ENCODE data around the gene BTBD9.

Gene BTBD9

DNA sequence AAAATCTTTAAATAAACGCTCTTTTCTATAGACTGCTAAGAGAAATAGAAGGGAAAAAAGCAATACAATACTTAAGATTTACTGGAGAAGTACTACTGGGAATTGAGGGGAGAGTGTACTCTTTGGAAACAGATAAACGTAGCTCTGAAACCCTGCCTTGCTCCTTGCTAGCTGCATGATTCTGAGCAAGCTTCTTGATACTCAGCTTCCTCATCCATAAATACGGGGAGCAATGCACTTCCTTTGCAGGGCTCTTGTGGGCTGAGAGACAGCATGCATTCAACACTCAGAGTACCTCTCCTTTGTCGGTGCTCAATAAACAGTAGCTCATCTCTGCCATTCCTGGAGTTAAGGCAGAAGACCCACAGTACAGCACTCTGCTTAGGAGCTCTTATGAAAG lies 159.7 kb downstream of the BTBD9 start:
- no peak for DNase-seq (ENCODE audit: low read depth, low spot score)
- H3K9ac ChIP-seq (ENCODE audit: insufficient read length): no peak overlapping the region
- no peaks in the 10 kb centered on the region for H3K36me3 ChIP-seq (ENCODE audit: insufficient read depth, low read length)
- no peaks in the 10 kb centered on the region for H3K9me3 ChIP-seq (ENCODE audit: low read depth, low read length)
- no peak overlapping the region for H3K4me3 ChIP-seq
- TF ChIP-seq EZH2 (IDR thresholded peaks at IDR 0.05) (no peak), POLR2AphosphoS5 (IDR thresholded peaks at IDR 0.05; ENCODE audit: borderline replicate concordance, low read depth, low read length) (no peak), FOXP2 (optimal IDR thresholded peaks at IDR 0.05; ENCODE audit: control extremely low read depth, extremely low read length, insufficient read depth) (no peak)
- H3K27ac ChIP-seq: no peak overlapping the region

DNA sequence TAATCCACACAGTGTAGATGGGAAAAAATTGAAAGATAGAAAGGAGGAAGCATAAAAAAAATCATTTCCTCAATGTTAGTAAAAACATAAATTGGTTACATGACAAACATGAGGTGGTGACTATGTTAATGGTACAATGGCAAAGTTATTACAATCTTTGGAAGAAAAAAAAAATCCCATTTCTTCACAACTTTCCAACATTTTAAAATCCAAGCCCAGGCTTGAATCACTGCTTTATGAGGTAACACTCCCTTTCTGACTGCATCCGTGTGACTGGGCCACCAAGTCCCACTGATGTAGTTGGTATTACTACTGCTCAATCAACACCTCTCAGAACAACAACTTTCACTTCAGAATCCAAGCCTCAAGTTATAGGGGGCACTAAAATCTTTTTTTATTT lies 160.4 kb downstream of the BTBD9 start:
- Histone ChIP-seq H3K27ac (no peak overlapping the region), H3K36me3 (ENCODE audit: insufficient read depth, low read length) (no peaks in the 10 kb centered on the region), H3K9me3 (ENCODE audit: low read depth, low read length) (no peaks in the 10 kb centered on the region), H3K9ac (ENCODE audit: insufficient read length) (no peak overlapping the region), H3K4me3 (no peak overlapping the region)
- DNase-seq (ENCODE audit: low read depth, low spot score): no peak
- TF ChIP-seq FOXP2 (optimal IDR thresholded peaks at IDR 0.05; ENCODE audit: control extremely low read depth, extremely low read length, insufficient read depth) (no peak), EZH2 (IDR thresholded peaks at IDR 0.05) (no peak)

DNA sequence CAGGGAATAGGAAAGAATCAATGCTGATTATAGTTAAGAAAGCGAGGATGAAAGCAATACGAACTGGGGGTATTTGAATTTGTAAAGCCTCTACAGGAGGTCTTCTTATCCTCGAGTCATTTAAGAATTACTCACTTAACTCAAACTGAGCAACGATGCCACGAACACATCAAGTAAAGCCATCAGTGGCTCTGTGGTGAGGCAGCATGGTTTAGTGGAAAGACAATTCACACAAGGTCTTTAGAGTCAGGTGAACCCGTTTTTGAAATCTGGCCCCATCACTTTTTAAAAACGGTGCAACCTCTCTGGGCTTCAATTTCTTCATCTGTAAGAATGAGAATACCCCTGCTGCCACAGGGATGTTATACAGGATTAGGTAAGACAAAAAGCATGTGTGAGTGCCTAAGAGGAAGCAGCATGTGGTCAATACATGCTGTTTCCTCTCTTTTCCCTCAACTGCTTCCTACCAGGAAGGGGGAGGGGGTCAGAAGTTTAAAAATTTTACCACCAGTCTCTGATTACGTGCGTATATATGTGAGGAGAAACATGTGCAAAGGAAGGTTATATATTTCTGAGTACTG lies 162.0 kb downstream of the BTBD9 start:
- H3K27ac ChIP-seq: no peak overlapping the region
- H3K36me3 ChIP-seq (ENCODE audit: insufficient read depth, low read length): no peaks in the 10 kb centered on the region
- H3K4me3 ChIP-seq: no peak overlapping the region
- H3K9ac ChIP-seq (ENCODE audit: insufficient read length): no peak overlapping the region
- H3K9me3 ChIP-seq (ENCODE audit: low read depth, low read length): no peaks in the 10 kb centered on the region
- TF ChIP-seq POLR2AphosphoS5 (IDR thresholded peaks at IDR 0.05; ENCODE audit: borderline replicate concordance, low read depth, low read length) (no peak), EZH2 (IDR thresholded peaks at IDR 0.05) (no peak), FOXP2 (optimal IDR thresholded peaks at IDR 0.05; ENCODE audit: control extremely low read depth, extremely low read length, insufficient read depth) (no peak)
- DNase-seq (ENCODE audit: low read depth, low spot score): no peak

DNA sequence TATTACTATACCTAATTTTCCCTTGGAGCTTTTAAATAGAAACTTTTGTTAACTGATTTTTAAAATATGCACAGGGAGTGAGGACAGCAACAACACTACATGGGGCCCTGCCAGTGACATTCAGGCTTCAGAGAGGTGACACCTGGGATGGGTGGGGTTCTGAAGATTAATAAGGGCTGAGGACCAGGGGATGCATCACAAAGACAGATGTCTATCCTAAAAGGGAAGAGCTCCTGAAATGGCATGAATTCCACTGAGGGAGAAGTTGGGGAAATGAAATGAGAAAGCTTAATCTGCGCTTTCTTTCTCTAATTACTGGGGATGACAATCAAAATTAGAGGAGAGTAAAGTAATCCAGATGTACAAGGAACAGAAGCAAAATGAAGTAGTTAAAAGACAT lies 162.8 kb downstream of the BTBD9 start:
- DNase-seq (ENCODE audit: low read depth, low spot score): no peak
- Histone ChIP-seq H3K9me3 (ENCODE audit: low read depth, low read length) (no peaks in the 10 kb centered on the region), H3K36me3 (ENCODE audit: insufficient read depth, low read length) (no peaks in the 10 kb centered on the region), H3K9ac (ENCODE audit: insufficient read length) (no peak overlapping the region), H3K27ac (no peak overlapping the region), H3K4me3 (no peak overlapping the region)
- no peak for TF ChIP-seq POLR2AphosphoS5 (IDR thresholded peaks at IDR 0.05; ENCODE audit: borderline replicate concordance, low read depth, low read length)
- TF ChIP-seq EZH2 (IDR thresholded peaks at IDR 0.05): no peak
- TF ChIP-seq FOXP2 (optimal IDR thresholded peaks at IDR 0.05; ENCODE audit: control extremely low read depth, extremely low read length, insufficient read depth): no peak

DNA sequence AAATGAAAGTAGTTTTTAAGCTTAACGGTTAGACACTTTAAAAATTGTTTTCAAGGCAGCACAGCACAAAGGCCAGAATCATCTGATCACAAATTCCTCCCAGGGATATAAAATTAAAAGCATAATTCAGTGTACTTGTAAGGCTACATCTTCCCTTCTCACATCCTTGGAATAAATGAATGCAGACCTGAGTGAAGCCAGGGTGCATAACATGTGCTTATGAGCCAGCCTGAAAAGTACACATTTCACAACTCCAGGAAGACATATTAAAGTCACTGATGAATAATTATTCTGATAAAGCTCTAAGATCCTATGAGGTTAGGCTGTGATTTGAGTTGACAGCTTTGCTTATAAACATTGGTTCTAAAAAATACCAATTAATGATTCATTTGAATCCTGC lies 163.6 kb downstream of the BTBD9 start:
- H3K9ac ChIP-seq (ENCODE audit: insufficient read length): no peak overlapping the region
- DNase-seq (ENCODE audit: low read depth, low spot score): no peak
- H3K27ac ChIP-seq: no peak overlapping the region
- no peaks in the 10 kb centered on the region for H3K36me3 ChIP-seq (ENCODE audit: insufficient read depth, low read length)
- TF ChIP-seq EZH2 (IDR thresholded peaks at IDR 0.05) (no peak), POLR2AphosphoS5 (IDR thresholded peaks at IDR 0.05; ENCODE audit: borderline replicate concordance, low read depth, low read length) (no peak), FOXP2 (optimal IDR thresholded peaks at IDR 0.05; ENCODE audit: control extremely low read depth, extremely low read length, insufficient read depth) (no peak)
- H3K9me3 ChIP-seq (ENCODE audit: low read depth, low read length): no peaks in the 10 kb centered on the region
- no peak overlapping the region for H3K4me3 ChIP-seq

DNA sequence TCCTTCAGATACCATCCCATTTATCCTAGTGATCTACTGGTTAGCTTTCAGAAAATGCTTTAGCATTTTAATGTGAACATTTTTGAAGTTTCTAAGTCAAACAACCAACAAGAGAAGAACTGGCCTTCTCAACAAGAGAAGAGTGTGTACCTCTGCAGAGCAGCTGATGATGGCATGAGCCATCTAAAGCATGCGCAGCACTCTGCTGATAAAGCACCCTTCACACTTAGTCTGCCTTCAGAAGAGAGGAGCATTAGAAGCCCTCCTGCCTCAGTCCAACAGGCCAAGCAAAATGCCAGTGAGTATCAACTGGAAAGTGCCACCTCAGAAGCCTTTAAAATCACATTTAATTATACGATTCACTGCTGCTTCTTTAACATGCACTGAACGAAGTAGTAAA lies 169.2 kb downstream of the BTBD9 start:
- Histone ChIP-seq H3K27ac (no peak overlapping the region), H3K9me3 (ENCODE audit: low read depth, low read length) (no peaks in the 10 kb centered on the region), H3K9ac (ENCODE audit: insufficient read length) (no peak overlapping the region), H3K4me3 (no peak overlapping the region), H3K36me3 (ENCODE audit: insufficient read depth, low read length) (no peaks in the 10 kb centered on the region)
- TF ChIP-seq POLR2AphosphoS5 (IDR thresholded peaks at IDR 0.05; ENCODE audit: borderline replicate concordance, low read depth, low read length) (no peak), FOXP2 (optimal IDR thresholded peaks at IDR 0.05; ENCODE audit: control extremely low read depth, extremely low read length, insufficient read depth) (no peak), EZH2 (IDR thresholded peaks at IDR 0.05) (no peak)
- no peak for DNase-seq (ENCODE audit: low read depth, low spot score)

DNA sequence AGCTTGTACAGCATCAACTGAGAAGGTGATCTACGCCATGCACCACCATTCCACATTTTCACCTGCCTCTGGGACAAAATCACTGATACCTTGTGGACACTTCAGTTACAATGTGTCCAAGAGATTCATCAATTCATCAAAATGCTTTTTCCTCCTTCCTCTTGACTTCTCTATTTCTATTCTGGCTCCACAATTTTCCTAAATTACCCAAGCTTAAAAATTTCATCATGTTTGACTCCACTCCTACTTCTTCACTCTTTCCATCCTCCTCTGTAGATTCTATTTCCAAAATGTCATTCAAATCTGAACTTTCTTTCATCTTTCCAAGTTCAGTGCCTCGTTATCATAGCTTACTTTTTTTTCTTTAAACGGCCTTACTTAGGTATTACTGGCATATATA lies 172.2 kb downstream of the BTBD9 start:
- Histone ChIP-seq H3K4me3 (no peak overlapping the region), H3K36me3 (ENCODE audit: insufficient read depth, low read length) (no peaks in the 10 kb centered on the region), H3K9me3 (ENCODE audit: low read depth, low read length) (no peaks in the 10 kb centered on the region), H3K9ac (ENCODE audit: insufficient read length) (no peak overlapping the region), H3K27ac (no peak overlapping the region)
- no peak for DNase-seq (ENCODE audit: low read depth, low spot score)
- TF ChIP-seq FOXP2 (optimal IDR thresholded peaks at IDR 0.05; ENCODE audit: control extremely low read depth, extremely low read length, insufficient read depth): no peak
- TF ChIP-seq POLR2AphosphoS5 (IDR thresholded peaks at IDR 0.05; ENCODE audit: borderline replicate concordance, low read depth, low read length): no peak
- TF ChIP-seq EZH2 (IDR thresholded peaks at IDR 0.05): no peak

DNA sequence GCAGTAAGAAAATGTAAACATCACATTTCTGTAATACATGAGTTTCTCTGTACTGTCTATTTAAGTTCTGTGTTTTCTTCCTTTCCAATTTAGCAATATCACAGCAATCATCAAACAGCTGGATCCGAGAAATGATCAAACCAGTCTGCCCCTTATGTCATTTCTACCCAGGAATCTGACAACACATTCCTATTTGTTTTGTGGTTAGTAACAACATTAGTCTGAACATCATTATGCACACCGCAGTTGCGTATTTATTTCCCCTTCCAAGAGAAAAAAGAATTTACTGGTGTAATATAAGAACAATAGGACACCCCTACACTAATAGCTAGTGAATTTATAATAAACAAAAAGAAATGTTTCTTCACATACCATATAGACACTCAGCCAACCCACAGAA lies 179.5 kb downstream of the BTBD9 start:
- H3K36me3 ChIP-seq (ENCODE audit: insufficient read depth, low read length): no peaks in the 10 kb centered on the region
- no peaks in the 10 kb centered on the region for H3K9me3 ChIP-seq (ENCODE audit: low read depth, low read length)
- TF ChIP-seq EZH2 (IDR thresholded peaks at IDR 0.05): no peak
- no peak for TF ChIP-seq FOXP2 (optimal IDR thresholded peaks at IDR 0.05; ENCODE audit: control extremely low read depth, extremely low read length, insufficient read depth)
- TF ChIP-seq POLR2AphosphoS5 (IDR thresholded peaks at IDR 0.05; ENCODE audit: borderline replicate concordance, low read depth, low read length): no peak
- H3K9ac ChIP-seq (ENCODE audit: insufficient read length): no peak overlapping the region
- no peak for DNase-seq (ENCODE audit: low read depth, low spot score)
- H3K27ac ChIP-seq: no peak overlapping the region
- no peak overlapping the region for H3K4me3 ChIP-seq

DNA sequence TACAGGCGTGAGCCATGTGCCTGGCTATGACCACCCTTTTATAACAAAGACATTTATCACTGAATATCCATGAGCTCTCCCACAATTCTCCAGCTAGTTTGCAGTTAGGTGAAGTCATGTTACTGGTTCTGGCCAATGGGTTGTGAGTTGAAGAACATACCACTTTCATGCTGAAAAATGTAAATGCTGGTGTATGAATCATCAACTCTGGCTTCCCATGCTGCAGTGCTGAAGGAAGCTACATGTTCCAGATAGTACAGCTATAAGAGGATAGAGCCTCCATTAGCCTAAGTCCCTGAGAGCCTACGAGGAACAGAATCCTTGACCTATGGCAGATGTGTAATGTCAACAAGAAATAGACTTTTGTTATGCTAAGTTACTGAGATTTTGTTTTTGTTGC lies 180.4 kb downstream of the BTBD9 start:
- H3K9me3 ChIP-seq (ENCODE audit: low read depth, low read length): no peaks in the 10 kb centered on the region
- no peak overlapping the region for H3K9ac ChIP-seq (ENCODE audit: insufficient read length)
- H3K4me3 ChIP-seq: no peak overlapping the region
- no peak overlapping the region for H3K27ac ChIP-seq
- no peaks in the 10 kb centered on the region for H3K36me3 ChIP-seq (ENCODE audit: insufficient read depth, low read length)
- TF ChIP-seq POLR2AphosphoS5 (IDR thresholded peaks at IDR 0.05; ENCODE audit: borderline replicate concordance, low read depth, low read length) (no peak), EZH2 (IDR thresholded peaks at IDR 0.05) (no peak), FOXP2 (optimal IDR thresholded peaks at IDR 0.05; ENCODE audit: control extremely low read depth, extremely low read length, insufficient read depth) (no peak)
- no peak for DNase-seq (ENCODE audit: low read depth, low spot score)
